ENCODE data around the gene OR6C75. TPM values are rescaled to one million over a fixed set of nuclear protein-coding genes. Genes with fewer than 3 reads are reported as not detected.
"Not testable (repeated sequence)": the region's sequence is repeated elsewhere in the genome, so short reads cannot be mapped to it uniquely, and the experiment has no call there.

Gene OR6C75
- total and polyA plus RNA-seq, 10 donors: not detected

- peaks cover 0 to 6% (median 0%) of the 10 kb centered on the region in 7 donors for H3K27me3 ChIP-seq (replicated peaks in 1 of 7)
- no peaks in the 10 kb centered on the region for H3K4me1 ChIP-seq
- DNase-seq: no peak
- TF ChIP-seq POLR2AphosphoS5 (IDR thresholded peaks at IDR 0.05) (no peak), CTCF (IDR thresholded peaks at IDR 0.05 in 8 of 11, conservative IDR thresholded peaks at IDR 0.05 in 3 of 11) (no peak), POLR2A (IDR thresholded peaks at IDR 0.05) (no peak)
- H3K36me3 ChIP-seq: no peaks in the 10 kb centered on the region
- intact Hi-C loops (cut with DNase I; ENCODE audit: low total_unique reads): no loop called here
- no peaks in the 10 kb centered on the region for H3K9me3 ChIP-seq
- H3K4me3 ChIP-seq: no peak within 1 kb of the TSS
- 92 to 100% (median 96%) methylated on average over 1 of the region's 1 CpG for WGBS, 5 donors
- H3K27ac ChIP-seq: no peak within 1 kb of the TSS
These were observed 32.3 kb upstream of the OR6C75 start, which contains the start of gene OR6C3 for GRCh38 chr12:55330446-55330845. OR6C3 (plus strand) TSS chr12:55330746; CDS start chr12:55331701, 955 bp downstream.

GRCh38 chr12:55336002-55336401 lies 26.8 kb upstream of the OR6C75 start:
- H3K27me3 ChIP-seq (replicated peaks in 1 of 7): peaks cover 0 to 7% (median 0%) of the 10 kb centered on the region in 7 donors
- H3K27ac ChIP-seq: no peak overlapping the region
- WGBS, 5 donors: 84 to 91% (median 86%) methylated on average over 10 of the region's 10 CpGs
- TF ChIP-seq POLR2A (IDR thresholded peaks at IDR 0.05) (no peak), CTCF (IDR thresholded peaks at IDR 0.05 in 8 of 11, conservative IDR thresholded peaks at IDR 0.05 in 3 of 11) (no peak), POLR2AphosphoS5 (IDR thresholded peaks at IDR 0.05) (no peak)
- H3K4me3 ChIP-seq: no peak overlapping the region
- no peaks in the 10 kb centered on the region for H3K4me1 ChIP-seq
- no peaks in the 10 kb centered on the region for H3K9me3 ChIP-seq
- no peaks in the 10 kb centered on the region for H3K36me3 ChIP-seq
- DNase-seq: no peak
- intact Hi-C loops (cut with DNase I; ENCODE audit: low total_unique reads): no loop called here

- peaks cover 0 to 15% (median 0%) of the 10 kb centered on the region in 7 donors for H3K27me3 ChIP-seq (replicated peaks in 1 of 7)
- 53 to 72% (median 67%) methylated on average over 3 to 4 of the region's 4 CpGs for WGBS, 5 donors
- H3K9me3 ChIP-seq; H3K4me3 ChIP-seq; intact Hi-C loops (cut with DNase I; ENCODE audit: low total_unique reads); DNase-seq; H3K36me3 ChIP-seq; H3K27ac ChIP-seq; H3K4me1 ChIP-seq: not testable (repeated sequence)
These were observed 7.4 kb upstream of the OR6C75 start for GRCh38 chr12:55355338-55355737.

GRCh38 chr12:55365086-55365485 lies 2.3 kb downstream of the OR6C75 start:
- intact Hi-C loops (cut with DNase I; ENCODE audit: low total_unique reads): no loop called here
- peaks cover 0 to 10% (median 0%) of the 10 kb centered on the region in 7 donors for H3K27me3 ChIP-seq (replicated peaks in 1 of 7)

More at GRCh38 chr12:55365086-55365485, 2.3 kb downstream of the OR6C75 start:
- no peak for DNase-seq
- no peak for TF ChIP-seq POLR2AphosphoS5 (IDR thresholded peaks at IDR 0.05)
- TF ChIP-seq CTCF (IDR thresholded peaks at IDR 0.05 in 8 of 11, conservative IDR thresholded peaks at IDR 0.05 in 3 of 11): no peak
- no peak for TF ChIP-seq POLR2A (IDR thresholded peaks at IDR 0.05)
- no peak overlapping the region for H3K27ac ChIP-seq
- H3K4me3 ChIP-seq: no peak overlapping the region
- no peaks in the 10 kb centered on the region for H3K9me3 ChIP-seq
- no peaks in the 10 kb centered on the region for H3K36me3 ChIP-seq
- 63 to 85% (median 78%) methylated on average over 3 of the region's 3 CpGs for whole genome bisulfite sequencing, 5 donors
- no peaks in the 10 kb centered on the region for H3K4me1 ChIP-seq

Measured in spleen (tissue), 11 donors.